Esophagus mucosa (tissue), 1 donor: ENCODE results near the gene TLX2. TPM values are rescaled to one million over a fixed set of nuclear protein-coding genes. Genes with fewer than 3 reads are reported as not detected.

ENCODE experiments used
- ATAC-seq: fragments of 200-7000 bp; cut with Tn5 transposase; one replicate; pipeline ENCODE4 v1.9.1; 2020
- total RNA-seq: library from RNA; stranded (reverse); gene quantifications from one replicate; pipeline ENCODE4 v1.2.4, GENCODE V29; 2023
- donor health status: DM: yes; HTN: yes; CAD: no.

TLX2 gene
- total RNA-seq, 1 donor from 2014 or later: not detected

DNA sequence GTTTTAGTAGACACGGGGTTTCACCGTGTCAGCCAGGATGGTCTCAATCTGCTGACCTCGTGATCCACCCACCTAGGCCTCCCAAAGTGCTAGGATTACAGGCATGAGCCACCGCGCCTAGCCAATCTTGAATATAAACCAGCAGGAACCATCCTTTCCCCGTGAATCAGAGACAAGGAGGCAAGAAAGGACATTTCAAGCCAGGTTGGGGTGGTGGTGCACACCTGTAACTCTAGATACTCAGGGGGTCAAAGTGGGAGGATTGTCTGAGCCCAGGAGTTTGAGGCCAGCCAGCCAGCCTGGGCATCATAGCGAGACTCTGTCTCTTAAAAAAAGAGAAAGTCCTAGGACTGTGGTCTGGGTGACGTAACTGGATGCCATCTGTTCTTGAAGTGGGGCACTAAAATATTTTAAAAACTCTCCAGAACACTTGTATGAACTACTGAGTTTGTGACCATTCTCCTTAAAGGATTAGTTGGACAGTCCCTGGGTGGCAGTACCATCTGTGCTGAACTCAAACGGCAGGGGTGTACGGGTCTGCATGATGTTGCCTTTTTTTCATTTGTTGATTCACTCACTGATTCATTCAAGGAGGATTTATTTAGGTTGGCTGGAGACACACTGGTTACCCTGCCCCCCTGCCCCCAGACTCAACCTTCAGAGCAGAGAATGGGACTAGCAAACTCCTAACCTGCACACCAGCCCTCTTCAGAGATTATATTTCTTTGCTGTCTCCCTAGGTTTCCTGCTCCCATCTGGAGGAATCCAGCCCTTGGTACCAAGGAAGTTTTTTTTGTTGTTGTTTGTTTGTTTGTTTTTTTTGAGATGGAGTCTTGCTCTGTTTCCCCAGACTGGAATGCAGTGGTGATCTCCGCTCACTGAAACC, 2.9 kb upstream of the TLX2 start:
- ATAC-seq: no peak

DNA sequence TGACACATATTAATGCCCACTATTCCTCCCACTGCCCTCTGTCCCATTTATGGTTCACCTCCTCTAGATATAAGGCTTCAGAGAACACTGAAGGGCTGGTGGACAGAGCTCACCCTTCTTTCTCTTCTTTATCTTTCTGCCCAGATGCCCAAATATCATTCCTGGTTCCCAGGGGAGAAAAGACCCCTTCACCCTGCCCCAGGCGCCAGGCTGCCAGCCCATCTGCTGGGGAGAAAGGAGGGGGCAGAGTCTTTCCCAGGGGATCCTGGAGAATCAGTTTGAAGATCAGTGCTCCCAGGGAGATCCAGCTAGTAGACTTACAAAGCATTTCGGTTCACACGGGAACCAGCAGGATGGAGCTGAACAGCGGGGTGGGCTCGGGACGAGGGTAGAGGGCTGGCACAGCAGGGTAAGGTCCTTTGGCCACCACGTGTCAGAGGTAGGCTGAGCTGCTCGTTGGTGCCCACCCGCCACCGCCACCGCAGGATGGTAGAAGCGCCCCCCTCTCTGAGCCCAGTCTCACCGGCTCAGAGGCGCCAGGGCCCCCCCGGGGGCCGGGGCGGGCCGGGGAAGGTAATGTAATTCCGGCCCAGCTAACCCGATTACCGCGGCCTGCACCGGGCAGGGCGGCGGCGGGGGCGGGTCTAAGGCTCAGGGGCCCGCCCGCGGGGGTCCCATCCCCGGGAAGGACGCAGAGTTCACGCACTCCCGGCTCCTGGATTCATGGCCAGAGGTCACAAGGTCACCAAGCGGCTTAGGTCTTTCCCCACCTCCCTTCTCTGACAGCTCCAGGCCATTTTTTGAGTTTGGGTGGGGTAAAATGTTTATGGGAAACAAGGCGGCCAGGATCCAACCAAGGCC, 1.3 kb upstream of the TLX2 start:
- no peak for ATAC-seq

DNA sequence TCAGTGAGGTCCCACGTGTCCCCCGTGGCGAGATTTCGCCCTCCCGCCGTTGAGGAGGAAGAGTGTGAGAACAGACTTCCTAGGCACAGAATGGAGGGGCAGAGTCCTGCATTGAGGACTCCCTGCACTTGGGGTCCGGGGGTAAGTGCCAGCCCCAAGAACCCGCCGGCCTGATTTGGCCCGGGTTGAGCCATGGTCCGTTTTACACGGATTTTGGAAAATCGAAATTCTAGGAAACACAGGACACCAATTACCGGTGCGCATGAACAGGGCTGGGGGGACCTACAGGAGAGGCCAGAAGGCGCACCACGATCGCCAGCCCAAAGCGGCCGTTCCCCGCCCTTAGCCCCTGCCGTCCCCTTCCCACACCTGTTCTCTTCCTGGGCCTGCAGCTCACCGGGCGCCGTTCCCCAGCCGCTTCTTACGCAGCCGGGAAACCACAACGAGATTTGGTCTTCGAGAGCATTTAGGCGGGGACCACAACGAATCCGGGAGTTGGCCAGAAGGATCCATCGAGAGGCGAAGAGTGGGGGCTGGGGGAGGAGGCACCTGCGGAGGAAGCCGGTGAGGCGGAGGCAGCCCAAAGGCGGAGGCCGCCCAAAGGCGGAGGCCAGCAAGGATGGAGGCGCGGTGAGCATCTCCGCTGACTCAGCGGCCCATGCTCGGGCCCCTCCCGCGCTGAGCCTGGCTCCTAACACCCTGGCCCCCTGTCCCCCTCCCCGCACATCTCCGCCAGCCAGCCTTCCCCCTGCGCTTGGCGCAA, 464 bp upstream of the TLX2 start:
- no peak for ATAC-seq

DNA sequence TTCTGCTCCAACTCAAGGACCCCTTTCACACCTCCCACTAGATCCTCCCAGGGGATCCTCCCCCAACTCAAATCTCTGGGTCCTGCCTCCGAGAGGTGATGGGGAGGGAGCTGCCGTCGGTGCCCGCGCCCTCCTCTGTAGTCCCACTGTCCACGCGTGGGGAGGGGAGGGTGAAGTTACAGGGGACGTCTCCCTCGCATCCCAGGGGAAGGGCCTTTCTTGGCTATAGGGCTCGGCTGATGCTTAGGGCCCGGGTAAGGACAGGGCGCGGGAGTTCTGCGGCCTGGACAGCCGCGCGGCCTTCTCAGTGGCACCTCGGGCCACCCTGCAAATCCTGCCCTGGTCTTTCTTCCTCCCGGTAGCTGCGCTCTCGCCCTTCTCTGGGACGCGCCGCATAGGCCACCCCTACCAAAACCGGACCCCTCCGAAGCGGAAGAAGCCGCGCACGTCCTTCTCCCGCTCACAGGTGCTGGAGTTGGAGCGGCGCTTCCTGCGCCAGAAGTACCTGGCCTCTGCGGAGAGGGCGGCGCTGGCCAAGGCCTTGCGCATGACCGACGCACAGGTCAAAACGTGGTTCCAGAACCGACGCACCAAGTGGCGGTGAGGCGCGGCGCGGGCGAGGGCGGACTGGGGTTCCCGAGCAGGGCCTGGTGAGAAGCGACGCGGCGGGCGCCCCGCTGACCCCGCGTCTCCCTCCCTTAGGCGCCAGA, 1.2 kb downstream of the TLX2 start:
- peak; percentile 18 for ATAC-seq

DNA sequence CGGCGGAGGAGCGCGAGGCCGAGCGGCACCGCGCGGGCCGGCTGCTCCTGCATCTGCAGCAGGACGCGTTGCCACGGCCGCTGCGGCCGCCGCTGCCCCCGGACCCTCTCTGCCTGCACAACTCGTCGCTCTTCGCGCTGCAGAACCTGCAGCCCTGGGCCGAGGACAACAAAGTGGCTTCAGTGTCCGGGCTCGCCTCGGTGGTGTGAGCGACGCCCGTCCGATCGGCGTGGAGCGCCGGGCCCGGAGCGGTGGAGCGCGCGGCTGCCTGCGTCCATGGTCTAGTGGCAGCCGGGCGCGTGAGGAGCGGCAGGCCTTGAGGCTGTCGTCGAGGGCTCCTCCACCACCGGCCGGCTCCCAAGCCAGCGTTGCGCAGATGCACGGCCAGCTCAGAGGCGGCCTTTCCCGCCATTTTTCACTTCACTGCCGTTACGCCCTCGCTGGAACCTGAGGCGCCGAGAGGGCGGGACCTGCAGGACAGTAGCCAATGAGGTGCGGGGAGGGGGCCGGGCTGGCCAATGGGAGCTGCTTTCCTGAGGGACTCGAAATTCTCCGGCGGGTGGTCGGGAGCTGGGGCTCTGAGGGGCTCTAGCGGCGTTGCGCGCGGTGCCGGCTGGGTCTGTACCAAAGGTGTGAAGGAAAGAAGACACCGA, 1.9 kb downstream of the TLX2 start:
- ATAC-seq: peak; percentile 46

DNA sequence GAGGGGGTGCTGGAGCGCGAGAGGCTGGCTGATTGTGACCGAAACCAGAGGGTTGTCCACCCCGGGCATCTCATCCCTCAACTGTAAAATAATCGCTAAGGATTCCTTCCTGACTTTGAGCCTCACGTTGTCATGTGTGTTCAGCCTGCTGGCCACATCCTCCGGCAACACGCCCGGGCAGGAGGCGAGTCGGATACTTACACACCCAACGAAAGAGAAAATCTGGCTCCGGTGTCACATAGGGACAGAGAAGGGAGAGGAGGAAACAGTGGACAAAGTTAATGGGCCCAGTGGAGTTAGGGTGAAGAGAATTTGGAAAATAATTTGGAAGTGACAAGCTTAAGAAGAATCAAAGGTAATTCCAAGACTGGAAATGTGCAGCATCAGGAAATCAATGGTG, 2.4 kb downstream of the TLX2 start:
- no peak for ATAC-seq

DNA sequence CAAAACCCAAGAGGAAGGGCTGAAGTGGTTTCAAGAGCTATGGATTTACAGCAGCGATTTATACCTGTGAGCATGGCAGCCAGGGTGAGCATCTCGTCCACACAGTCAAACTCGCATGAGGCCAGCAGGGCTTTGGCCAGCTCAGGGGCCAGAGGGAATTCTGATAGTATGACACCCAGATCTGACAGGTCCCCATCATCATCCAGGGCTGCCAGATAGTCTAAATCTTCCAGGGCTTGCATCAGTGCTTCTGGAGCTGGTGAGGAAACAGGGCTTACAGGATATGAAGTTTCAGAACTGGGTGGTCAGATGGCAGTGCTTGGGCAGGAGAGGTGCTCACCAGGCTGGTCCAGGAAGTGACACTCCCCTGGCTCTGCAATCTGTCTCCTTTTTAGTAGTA, 8.3 kb downstream of the TLX2 start:
- ATAC-seq: no peak

DNA sequence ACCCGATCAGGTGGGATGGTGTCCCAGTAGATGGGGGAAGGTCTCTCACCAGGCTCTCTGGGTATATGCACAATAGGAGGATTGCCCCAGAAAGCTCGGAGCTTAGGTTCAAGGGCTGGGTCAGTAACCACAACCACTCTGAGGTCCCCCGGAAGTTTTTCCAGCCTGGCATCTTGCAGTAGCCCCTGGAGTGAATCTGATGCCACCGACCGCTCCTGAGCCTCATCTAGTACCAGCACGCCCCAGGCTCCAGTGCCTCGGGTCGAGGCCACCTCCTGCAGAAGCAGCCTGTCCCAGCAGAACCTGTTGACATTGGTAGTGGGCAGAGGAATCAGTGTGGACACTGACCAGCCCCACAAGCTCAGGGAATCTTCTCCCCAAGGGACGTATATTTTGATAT, 9.8 kb downstream of the TLX2 start:
- no peak for ATAC-seq

DNA sequence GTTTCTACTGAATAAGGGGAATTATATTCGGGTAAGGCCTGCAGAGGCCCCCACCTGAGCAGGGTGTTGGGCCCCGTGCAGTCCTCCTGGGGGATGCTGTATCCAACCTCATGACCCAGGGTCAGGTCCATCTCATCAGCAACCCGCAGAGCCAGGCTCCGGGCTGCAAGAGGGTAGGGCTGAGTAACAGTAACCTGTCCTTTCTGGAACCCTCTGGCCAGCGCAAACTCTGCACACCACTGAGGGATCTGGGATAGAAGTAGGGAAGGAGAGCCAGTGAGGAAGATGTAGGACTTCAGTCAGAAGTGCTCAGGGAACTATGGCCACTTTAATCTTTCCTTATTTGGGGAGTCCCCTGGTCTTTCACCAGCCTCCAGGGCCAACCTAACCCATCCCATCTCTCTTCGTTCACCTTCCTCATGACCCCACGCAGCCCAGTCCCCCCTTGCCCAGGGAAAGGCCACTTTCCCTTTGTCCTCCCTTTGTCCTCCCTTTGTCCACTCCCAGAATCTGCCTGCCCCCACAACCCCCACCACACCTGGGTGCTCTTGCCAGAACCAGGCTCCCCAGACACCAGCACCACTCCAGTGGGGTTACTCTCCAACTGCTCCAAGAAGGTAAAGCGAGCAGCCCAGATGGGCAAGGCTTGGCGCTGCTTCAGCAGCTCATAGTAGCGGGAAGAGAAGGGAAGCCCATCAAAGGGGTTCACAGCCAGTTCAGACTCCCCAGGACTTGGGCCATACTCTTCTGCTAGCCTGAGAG, 10.9 kb downstream of the TLX2 start:
- ATAC-seq: no peak

DNA sequence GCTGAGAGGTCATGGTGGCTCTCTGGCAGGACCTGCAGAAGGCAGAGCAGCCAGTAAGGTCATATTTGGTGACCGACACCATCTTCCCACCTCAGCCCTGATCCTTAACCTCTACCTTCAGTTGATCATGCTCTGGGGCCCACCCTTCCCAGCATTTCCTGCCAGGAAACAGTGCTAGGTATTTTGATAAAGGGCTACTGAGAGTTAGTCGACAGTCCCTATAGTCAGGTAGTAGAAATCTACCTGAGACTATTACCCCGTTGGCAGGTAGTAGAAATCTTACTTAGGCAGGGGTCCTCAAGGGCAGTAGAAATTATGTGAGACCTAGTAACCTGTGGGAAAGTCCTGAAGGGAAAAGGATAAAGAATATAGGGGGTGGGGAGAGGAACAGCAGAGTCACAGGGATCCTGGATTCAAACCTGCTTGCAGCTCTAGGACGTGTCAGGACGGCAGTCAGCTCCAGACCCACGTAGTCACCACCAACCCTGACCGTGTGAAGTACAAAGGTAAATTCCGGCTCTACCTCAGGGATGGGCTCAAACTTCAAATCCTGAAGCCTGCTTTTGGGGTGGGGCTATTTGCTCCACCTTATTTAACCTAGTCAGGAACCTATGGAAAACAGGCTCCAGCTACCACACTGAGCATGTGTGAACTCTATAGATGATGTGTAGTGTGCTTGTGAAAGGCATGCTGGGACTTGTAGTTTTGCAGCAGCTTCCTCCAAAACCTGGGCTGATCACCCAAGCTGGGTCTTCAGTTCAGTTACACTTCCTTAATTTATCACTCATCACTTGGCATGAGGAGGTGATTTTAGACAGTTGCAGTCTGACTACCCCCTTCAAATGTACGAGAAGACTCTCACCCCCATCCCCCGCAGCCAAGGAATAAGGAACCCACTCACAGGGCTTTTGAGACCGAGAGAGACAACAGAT, 11.7 kb downstream of the TLX2 start, which contains the start of gene DQX1:
Gene DQX1 (minus strand): TSS at position 515 of the 932 bp plus-strand sequence. CDS start 502 bp downstream, at position 13.
- ATAC-seq: peak; percentile 74

DNA sequence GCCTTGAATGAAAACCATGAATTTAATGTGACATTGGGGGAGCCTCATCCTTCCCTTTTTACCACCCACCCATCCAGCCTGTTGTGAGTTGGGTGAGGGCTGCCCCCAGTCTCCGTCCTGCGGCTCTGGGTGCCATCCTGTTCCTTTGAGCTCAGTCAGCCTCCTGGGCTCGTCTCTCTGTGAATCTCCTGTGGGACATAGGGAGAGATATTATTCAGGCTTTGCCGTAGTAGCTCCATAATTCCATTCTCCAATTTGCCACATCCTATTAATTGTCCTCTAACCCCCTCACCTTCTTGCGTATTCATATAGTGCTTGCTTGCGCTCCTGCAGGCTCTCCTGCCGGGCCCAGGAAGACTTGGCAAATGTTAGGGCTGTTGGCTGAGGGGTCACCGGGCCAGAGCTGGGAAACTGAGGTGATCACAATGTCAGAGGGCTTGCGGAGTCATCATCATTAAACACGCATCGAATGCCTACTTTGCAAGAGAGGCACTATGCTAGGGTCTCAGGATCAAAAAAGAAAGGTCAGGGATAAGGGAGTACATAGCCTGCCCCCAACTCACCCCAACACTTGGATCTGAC, 12.5 kb downstream of the TLX2 start:
- ATAC-seq: no peak

DNA sequence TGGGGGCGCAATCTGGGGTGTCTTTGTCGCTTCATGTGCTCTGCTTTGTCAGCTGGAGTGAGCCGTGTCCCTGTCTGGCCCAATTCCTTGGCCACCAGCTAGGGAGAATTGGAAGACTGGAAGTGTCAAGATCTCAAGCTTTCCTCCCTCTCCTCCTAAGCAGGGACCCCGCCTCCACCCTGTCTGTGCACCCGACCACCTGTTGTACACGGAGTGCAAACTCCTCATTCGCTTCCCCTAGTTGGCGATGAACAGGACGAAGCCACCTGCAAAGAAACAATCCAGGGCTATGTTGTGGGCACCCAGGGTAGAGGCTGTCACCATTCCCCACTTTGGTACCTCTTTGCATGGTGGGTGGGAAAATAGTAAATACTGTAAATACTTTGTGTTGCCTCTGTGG, 13.5 kb downstream of the TLX2 start:
- ATAC-seq: no peak

DNA sequence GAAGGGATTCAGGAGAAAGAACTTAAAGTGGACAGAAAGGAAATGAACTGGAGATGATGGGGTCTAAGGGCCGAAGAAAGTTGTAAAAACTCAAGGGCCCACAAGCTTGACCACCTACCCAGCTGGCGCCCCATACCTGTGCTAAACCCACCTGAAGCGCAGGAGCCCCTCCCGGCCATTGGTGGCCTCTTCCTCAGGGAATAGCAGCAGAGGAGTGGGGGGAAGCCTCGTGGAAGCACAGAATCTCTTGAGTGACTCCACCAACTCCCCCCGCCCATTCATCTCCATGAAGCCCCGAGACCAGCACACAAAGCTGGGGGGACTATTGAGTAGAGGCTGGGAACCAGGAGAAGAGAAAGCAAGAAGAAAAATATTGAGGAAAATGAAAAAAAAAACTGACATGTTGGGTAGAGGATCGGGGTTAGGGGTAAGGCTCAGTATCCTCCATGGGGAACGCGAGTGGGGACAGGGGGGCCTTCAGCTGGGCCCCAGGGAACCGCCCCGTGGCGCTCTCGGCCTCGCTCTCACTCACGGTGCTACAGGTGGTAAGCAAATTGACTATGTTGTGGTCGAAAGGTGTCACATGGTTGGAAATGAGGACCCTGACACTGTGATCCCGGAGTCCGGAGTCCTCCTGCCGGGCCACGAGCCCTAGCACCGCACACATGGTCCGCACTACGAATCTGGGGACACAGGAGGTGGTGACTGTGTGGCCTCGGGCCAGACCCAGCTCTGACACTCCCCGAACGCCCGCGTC, 14.5 kb downstream of the TLX2 start:
- ATAC-seq: no peak

DNA sequence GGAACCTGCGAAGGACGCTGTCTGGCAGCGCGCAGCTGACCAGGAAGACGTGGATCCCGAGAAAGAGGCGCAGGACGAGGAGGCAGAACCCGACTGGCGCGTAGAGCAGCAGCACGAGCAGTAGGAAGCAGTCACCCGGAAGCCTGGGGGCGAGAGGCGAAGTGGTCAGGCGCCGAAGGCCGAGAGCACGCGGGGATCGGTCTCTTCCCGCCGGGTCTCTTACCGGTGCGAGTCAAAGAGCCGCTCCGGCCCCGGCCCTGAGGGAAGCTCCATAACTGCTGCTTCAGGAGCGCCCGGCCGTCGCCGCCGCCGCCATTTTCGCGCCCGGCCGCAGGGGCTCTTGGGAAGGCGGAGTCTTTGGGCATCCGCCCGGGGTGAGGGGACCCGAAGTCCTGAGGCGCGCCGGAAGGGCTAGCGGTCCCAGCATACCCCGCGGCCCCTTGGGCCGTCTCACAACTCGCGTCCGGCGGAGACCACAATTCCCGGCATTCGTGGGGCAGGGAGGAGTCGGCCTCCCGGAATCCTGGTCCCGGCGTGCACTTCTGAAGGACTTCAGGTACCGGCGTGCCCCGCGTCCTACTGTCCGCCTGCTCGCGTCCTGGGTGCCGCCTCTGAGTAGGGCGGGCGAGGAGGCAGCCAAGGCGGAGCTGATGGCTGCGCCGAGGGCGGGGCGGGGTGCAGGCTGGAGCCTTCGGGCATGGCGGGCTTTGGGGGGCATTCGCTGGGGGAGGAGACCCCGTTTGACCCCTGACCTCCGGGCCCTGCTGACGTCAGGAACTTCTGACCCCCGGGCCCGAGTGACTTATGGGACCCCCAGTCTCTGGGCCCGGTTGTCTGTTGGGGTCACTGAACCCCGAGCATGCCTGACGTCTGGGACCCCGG, 15.3 kb downstream of the TLX2 start, which contains the start of the genes AUP1 and HTRA2:
Gene AUP1 (minus strand): TSS at position 350 of the 882 bp plus-strand sequence. CDS start 77 bp downstream, at position 273.
Gene HTRA2 (plus strand): TSS at position 577 of the 882 bp plus-strand sequence. CDS start 74 bp downstream, at position 651.
- ATAC-seq: peak; percentile 90

DNA sequence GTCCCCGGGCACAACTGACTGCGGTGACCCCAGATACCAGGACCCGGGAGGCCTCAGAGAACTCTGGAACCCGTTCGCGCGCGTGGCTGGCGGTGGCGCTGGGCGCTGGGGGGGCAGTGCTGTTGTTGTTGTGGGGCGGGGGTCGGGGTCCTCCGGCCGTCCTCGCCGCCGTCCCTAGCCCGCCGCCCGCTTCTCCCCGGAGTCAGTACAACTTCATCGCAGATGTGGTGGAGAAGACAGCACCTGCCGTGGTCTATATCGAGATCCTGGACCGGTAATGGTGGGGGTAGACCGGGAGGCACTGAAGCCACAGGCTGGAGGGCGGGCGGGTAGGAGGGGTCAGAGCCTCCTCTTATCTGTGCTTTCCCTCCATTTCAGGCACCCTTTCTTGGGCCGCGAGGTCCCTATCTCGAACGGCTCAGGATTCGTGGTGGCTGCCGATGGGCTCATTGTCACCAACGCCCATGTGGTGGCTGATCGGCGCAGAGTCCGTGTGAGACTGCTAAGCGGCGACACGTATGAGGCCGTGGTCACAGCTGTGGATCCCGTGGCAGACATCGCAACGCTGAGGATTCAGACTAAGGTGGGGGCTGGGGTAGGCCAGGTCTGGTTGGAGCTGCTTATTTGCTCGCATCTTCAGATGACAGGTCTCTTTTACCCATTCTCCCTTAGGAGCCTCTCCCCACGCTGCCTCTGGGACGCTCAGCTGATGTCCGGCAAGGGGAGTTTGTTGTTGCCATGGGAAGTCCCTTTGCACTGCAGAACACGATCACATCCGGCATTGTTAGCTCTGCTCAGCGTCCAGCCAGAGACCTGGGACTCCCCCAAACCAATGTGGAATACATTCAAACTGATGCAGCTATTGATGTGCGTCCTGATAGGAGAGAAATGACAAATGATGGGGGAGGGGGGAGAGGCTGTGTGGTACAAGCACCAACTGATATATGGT, 16.3 kb downstream of the TLX2 start:
- peak; percentile 1 for ATAC-seq

DNA sequence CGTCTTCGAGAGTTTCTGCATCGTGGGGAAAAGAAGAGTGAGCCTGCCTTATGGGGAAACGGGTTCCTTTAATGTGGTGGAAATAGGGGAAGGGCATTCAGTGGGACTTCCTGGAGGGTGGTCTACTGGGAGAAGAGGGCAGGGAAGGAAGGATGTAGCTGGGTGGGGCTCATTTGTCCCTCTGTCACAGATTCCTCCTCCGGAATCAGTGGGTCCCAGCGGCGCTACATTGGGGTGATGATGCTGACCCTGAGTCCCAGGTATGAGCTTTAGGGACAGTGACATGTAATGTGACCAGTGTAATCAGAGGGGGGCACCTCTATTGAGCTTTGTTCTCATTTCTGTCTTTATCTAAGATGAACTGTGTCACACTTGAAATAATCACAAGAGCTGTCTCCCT, 17.4 kb downstream of the TLX2 start:
- ATAC-seq: no peak
